Hepatocyte (in vitro differentiated cells): ENCODE measurements around the gene LUZP2. TPM values are rescaled to one million over a fixed set of nuclear protein-coding genes. Genes with fewer than 3 reads are reported as not detected.
A peak's percentile ranks its signal among the peaks of the same experiment; 100 is the strongest.

ENCODE experiments used
- DNase-seq: peaks from one replicate; pipeline ENCODE4 v3.0.0-alpha.2; 2016; ENCODE audit warnings: low spot score
- H2AFZ ChIP-seq: fragments of 200-600 bp; sonication (generic); 2 replicates; pipeline ENCODE4 v1.6.0; 2016; ENCODE audit warnings: antibody characterized with exemption, mild to moderate bottlenecking
- H3K27ac ChIP-seq: fragments of 200-600 bp; sonication (generic); 2 replicates; pipeline ENCODE4 v1.5.1; 2016; ENCODE audit warnings: mild to moderate bottlenecking
- H3K27me3 ChIP-seq: fragments of 200-600 bp; sonication (generic); 2 replicates; pipeline ENCODE4 v1.6.1; 2016
- H3K36me3 ChIP-seq: fragments of 200-600 bp; sonication (generic); replicated peaks from 2 replicates; pipeline ENCODE4 v1.5.1; 2016; ENCODE audit warnings: low read depth; ENCODE audit not compliant: insufficient read depth
- H3K4me1 ChIP-seq: fragments of 200-600 bp; sonication (generic); 2 replicates; pipeline ENCODE4 v1.5.1; 2016; ENCODE audit warnings: mild to moderate bottlenecking, moderate library complexity; ENCODE audit not compliant: insufficient read depth
- H3K4me2 ChIP-seq: fragments of 200-600 bp; sonication (generic); 2 replicates; pipeline ENCODE4 v1.6.0; 2016
- H3K4me3 ChIP-seq: fragments of 200-600 bp; sonication (generic); 2 replicates; pipeline ENCODE4 v1.5.1; 2016; ENCODE audit warnings: mild to moderate bottlenecking
- H3K79me2 ChIP-seq: fragments of 200-600 bp; sonication (generic); 2 replicates; pipeline ENCODE4 v1.6.0; 2017; ENCODE audit warnings: mild to moderate bottlenecking
- H3K9me2 ChIP-seq: fragments of 200-600 bp; sonication (generic); replicated peaks from 2 replicates; pipeline ENCODE4 v1.6.0; 2017; ENCODE audit warnings: mild to moderate bottlenecking; ENCODE audit not compliant: insufficient read depth
- H3K9me3 ChIP-seq: fragments of 200-600 bp; sonication (generic); 2 replicates; pipeline ENCODE4 v1.5.1; 2016; ENCODE audit warnings: low read depth, mild to moderate bottlenecking
- H4K20me1 ChIP-seq: fragments of 200-600 bp; sonication (generic); 2 replicates; pipeline ENCODE4 v1.6.0; 2016; ENCODE audit warnings: mild to moderate bottlenecking; ENCODE audit not compliant: insufficient read depth, poor library complexity, severe bottlenecking
- EZH2 ChIP-seq: fragments of 200-600 bp; sonication (generic); IDR thresholded peaks from 2 replicates; pipeline ENCODE4 v1.6.1; 2016; ENCODE audit warnings: antibody characterized with exemption, mild to moderate bottlenecking, borderline replicate concordance
- EZH2phosphoT487 ChIP-seq: fragments of 200-600 bp; sonication (generic); IDR thresholded peaks from one replicate; pipeline ENCODE4 v1.6.1; 2018; ENCODE audit warnings: antibody characterized with exemption, mild to moderate bottlenecking, low read depth, moderate library complexity; ENCODE audit not compliant: unreplicated experiment, severe bottlenecking
- WGBS: methylation state at CpG from one replicate; pipeline ENCODE4 v1.1.6; 2016; ENCODE audit warnings: low lambda C conversion rate; ENCODE audit errors: missing lambda C conversion rate; 5-methylcytosine and 5-hydroxymethylcytosine counted together
- polyA plus RNA-seq: library from polyadenylated mRNA; unstranded; fragments of >200 nt; fragmentation: Nextera tagmentation; extraction: Ambion mirVana; gene quantifications from 2 replicates; pipeline ENCODE4 v1.2.1, GENCODE V29; 2016
- total RNA-seq: library from RNA; depleted of rRNA; stranded (reverse); fragments of >200 nt; gene quantifications from 2 replicates; pipeline ENCODE4 v1.2.3, GENCODE V29; 2014
- TF ChIP-seq, protein P1 (sequence below): fragments of 200-600 bp; sonication (generic); IDR thresholded peaks from 2 replicates; pipeline ENCODE4 v1.5.1; 2016; ENCODE audit warnings: antibody characterized with exemption, mild to moderate bottlenecking; ENCODE audit not compliant: poor library complexity

Gene LUZP2
- total and polyA plus RNA-seq, 2 experiments from 2014 or later, result 2.2 to 7.9 TPM

DNA sequence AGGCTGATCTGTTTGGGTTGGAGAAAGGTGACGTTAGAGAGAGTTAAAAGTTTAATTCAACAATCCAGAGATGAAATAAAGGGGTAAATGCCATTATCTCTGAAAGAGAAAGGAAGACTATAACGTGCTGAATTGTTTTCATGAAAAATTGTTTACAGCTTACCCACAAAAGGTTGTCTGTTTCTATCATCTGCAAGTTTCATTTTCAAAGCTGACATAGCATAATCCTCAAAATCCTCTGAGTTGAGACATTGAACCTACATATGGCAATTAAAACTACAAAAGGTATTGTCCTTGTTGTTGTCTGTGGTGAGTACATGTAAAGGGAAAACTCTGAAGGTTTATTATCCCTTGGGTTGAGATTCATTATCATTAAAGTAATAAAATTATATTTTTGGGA, 569.9 kb downstream of the LUZP2 start:
- no peak overlapping the region for H3K27ac ChIP-seq
- H3K79me2 ChIP-seq, result no peaks in the 10 kb centered on the region
- H2AFZ ChIP-seq, result no peak overlapping the region
- H3K9me2 ChIP-seq, result no peaks in the 10 kb centered on the region
- H3K4me1 ChIP-seq, result no peaks in the 10 kb centered on the region
- H4K20me1 ChIP-seq, result no peaks in the 10 kb centered on the region
- H3K4me3 ChIP-seq, result no peak overlapping the region
- DNase-seq, result no peak
- no peaks in the 10 kb centered on the region for H3K36me3 ChIP-seq
- no peaks in the 10 kb centered on the region for H3K27me3 ChIP-seq
- no peaks in the 10 kb centered on the region for H3K9me3 ChIP-seq
- WGBS, result 74% methylated on average over 2 of the region's 2 CpGs
- H3K4me2 ChIP-seq, result no peak overlapping the region
- TF ChIP-seq, protein P1, sequence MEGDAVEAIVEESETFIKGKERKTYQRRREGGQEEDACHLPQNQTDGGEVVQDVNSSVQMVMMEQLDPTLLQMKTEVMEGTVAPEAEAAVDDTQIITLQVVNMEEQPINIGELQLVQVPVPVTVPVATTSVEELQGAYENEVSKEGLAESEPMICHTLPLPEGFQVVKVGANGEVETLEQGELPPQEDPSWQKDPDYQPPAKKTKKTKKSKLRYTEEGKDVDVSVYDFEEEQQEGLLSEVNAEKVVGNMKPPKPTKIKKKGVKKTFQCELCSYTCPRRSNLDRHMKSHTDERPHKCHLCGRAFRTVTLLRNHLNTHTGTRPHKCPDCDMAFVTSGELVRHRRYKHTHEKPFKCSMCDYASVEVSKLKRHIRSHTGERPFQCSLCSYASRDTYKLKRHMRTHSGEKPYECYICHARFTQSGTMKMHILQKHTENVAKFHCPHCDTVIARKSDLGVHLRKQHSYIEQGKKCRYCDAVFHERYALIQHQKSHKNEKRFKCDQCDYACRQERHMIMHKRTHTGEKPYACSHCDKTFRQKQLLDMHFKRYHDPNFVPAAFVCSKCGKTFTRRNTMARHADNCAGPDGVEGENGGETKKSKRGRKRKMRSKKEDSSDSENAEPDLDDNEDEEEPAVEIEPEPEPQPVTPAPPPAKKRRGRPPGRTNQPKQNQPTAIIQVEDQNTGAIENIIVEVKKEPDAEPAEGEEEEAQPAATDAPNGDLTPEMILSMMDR, result no peak
- TF ChIP-seq EZH2 (no peak), EZH2phosphoT487 (no peak)

- 79% methylated on average over 4 of the region's 4 CpGs for WGBS
- no peaks in the 10 kb centered on the region for H4K20me1 ChIP-seq
- H2AFZ ChIP-seq, result no peak overlapping the region
- no peaks in the 10 kb centered on the region for H3K9me3 ChIP-seq
- no peaks in the 10 kb centered on the region for H3K9me2 ChIP-seq
- no peak for DNase-seq
- H3K27ac ChIP-seq, result no peak overlapping the region
- TF ChIP-seq, protein P1, result no peak
- no peak for TF ChIP-seq EZH2
- no peak for TF ChIP-seq EZH2phosphoT487
- no peak overlapping the region for H3K4me3 ChIP-seq
- no peaks in the 10 kb centered on the region for H3K4me1 ChIP-seq
- H3K79me2 ChIP-seq, result no peaks in the 10 kb centered on the region
- no peaks in the 10 kb centered on the region for H3K27me3 ChIP-seq
- no peaks in the 10 kb centered on the region for H3K36me3 ChIP-seq
- no peak overlapping the region for H3K4me2 ChIP-seq
Measured at GRCh38 chr11:25068451-25068850, 571.6 kb downstream of the LUZP2 start.

DNA sequence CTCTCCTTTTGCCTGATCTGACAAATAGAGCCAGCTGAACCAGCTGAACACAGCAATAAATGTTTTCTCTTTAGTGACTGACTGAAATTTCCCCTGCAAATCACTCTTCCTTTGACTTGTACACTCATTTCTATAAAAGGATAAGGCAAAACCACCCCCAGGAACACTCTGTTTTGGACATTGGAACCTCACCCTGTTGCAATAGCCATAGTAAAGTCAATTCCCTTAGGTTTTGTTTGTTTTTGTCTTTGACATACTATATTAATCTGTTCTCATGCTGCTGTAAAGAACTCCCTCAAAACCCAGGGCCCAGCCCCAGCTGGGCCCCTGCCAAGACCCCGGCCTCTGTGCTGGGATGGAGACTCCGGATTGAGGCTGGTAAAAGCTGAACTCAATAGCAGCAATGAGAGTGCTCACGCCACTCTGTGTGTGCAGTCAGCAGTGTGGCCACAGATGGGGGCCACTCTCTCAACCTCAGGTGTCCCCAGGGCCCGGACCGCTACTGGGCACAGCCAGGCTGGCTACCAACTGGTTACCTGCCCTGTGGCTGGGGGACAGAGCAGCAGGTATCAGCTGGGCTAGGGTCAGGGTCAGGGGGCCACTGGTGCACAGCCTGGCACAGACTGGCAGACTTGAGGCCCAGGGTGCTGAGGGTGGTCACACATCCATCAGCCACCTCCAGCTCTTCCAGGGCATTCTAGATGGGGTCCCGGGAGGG, 597.4 kb downstream of the LUZP2 start:
- Histone ChIP-seq H3K4me3 (no peak overlapping the region), H4K20me1 (no peaks in the 10 kb centered on the region), H3K4me2 (no peak overlapping the region), H3K36me3 (no peaks in the 10 kb centered on the region), H3K9me3 (no peaks in the 10 kb centered on the region), H3K4me1 (no peaks in the 10 kb centered on the region), H3K27me3 (no peaks in the 10 kb centered on the region), H3K79me2 (no peaks in the 10 kb centered on the region), H2AFZ (no peak overlapping the region), H3K27ac (peak overlapping the region; percentile 31), H3K9me2 (no peaks in the 10 kb centered on the region)
- DNase-seq, result peak; percentile 26
- TF ChIP-seq EZH2 (no peak), EZH2phosphoT487 (no peak)
- TF ChIP-seq, protein P1, result no peak
- 92% methylated on average over 6 of the region's 6 CpGs for WGBS
